HG02798 (cell line): ENCODE data around the gene CDRT15.
"Not testable (repeated sequence)": the region's sequence is repeated elsewhere in the genome, so short reads cannot be mapped to it uniquely, and the experiment has no call there.

Source experiments
- ATAC-seq: cut with Tn5 transposase; IDR thresholded peaks from one replicate; pipeline ENCODE4 v1.9.1; 2021; ENCODE audit warnings: mild to moderate bottlenecking; ENCODE audit not compliant: unreplicated experiment, poor library complexity

The CDRT15 gene

DNA sequence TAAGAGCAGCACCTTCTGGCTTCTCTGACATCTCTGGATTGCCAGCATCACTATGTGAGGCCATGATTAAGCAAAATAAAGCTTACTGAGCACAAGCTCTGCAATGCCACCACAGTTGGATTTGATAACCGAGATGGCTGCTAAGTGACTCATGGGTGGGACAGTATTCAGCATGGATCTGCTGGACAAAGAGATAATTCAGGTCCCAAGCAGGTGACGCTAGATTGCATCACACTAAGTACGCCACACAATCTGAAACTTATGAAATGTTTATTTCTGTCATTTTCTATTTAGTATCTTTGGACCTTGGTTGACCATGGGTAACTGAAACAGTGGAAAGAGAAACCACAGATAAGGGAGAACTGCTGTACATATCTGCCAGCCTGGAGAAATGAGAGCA is 27.4 kb downstream of the CDRT15 start:
- no peak for ATAC-seq

GRCh38 chr17:14207791-14208190 is 28.9 kb downstream of the CDRT15 start:
- no peak for ATAC-seq

DNA sequence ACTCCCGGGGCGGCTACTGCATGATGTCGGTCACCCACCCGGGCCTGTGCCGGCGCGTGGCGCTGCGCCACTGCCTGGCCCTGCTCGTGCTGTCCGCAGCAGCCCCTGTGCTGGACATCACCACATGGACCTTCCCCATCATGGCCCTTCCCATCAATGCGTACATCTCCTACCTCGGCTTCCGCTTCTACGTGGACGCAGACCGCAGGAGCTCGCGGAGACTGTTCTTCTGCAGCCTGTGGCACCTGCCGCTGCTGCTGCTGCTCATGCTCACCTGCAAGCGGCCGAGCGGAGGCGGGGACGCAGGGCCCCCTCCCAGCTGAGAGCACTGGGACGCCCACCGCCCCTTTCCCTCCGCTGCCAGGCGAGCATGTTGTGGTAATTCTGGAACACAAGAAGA is 29.8 kb downstream of the CDRT15 start:
- ATAC-seq: no peak

DNA sequence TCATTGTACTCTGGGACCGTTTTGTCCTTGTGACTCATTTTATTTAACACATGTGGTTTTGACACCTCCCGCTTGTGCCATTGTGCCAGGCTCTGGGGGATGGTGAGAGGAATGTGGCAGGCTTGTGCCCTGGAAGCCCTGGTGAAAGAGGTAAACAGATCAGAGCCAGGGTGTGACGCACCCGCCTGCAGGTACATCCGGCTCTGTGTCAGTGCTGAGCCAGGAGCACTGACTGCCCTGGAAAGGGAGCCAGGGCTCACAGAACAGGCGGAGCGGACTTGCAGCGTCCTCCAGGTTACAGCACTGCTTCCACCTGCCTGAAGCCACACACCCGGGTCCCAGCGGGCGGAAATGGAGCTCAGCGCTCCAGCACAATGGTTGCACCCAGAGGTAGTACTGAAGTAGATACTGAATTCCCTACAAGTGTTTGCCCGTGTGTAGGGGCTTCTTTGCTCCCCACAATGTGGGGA is 30.6 kb downstream of the CDRT15 start:
- ATAC-seq: no peak

- no peak for ATAC-seq
Measured at GRCh38 chr17:14205380-14205779, 31.3 kb downstream of the CDRT15 start.

DNA sequence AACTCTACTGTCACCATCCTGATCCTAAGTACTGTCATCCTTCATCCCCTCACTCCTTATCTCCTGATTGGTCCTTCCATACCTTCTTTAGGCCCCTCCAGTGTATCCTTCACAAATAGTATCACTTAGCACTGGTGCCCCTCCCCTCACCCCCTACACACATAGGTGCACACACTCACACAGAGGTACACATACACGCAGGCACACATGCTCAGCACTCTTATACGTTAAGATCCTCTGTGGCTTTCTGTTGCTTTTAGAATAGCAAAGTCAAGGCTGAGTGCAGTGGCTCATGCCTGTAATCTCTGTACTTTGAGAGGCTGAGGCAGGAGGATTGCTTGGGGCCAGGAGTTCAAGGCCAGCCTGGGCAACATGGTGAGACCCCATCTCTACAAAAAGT is 32.1 kb downstream of the CDRT15 start:
- no peak for ATAC-seq

GRCh38 chr17:14204084-14204483 is 32.6 kb downstream of the CDRT15 start:
- ATAC-seq: no peak

- ATAC-seq: no peak
Measured at GRCh38 chr17:14203388-14203787, 33.3 kb downstream of the CDRT15 start.

DNA sequence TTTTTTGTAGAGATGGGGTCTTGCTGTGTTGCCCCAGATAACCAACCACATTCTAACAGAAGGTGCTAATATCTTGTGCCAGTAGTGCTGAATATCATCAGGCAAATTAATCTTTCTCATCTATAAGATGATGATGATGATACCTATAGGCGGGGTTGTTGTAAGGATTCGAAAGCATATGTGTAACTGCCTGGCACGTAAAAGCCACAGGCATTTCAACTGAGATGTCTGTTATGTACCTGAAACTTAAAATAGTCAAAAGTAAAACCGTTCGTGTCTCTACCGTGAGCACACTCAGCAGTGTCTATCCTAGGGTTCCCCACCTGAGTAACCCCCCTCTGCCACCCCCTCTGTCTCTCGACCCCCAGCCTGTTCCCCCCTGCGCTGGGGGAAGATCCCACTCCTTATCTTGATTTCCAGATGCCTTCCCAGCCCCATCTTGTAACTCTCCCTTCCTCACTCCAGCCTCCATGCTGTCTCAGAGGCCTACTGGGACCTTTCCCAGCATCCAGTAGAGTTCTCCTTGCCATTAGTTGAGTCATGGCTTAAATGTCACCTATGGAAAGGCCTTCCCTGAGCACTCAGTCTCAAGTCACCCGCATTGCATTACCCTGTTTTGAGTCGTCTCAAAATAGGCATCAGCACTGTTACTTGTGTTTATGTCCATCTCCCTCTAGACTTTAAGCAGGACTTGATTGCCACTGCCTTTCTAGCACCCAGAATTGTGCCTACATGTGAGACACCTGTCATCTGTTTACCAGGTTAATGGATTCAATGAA is 34.1 kb downstream of the CDRT15 start:
- no peak for ATAC-seq

GRCh38 chr17:14201988-14202380 is 34.7 kb downstream of the CDRT15 start:
- no peak for ATAC-seq

DNA sequence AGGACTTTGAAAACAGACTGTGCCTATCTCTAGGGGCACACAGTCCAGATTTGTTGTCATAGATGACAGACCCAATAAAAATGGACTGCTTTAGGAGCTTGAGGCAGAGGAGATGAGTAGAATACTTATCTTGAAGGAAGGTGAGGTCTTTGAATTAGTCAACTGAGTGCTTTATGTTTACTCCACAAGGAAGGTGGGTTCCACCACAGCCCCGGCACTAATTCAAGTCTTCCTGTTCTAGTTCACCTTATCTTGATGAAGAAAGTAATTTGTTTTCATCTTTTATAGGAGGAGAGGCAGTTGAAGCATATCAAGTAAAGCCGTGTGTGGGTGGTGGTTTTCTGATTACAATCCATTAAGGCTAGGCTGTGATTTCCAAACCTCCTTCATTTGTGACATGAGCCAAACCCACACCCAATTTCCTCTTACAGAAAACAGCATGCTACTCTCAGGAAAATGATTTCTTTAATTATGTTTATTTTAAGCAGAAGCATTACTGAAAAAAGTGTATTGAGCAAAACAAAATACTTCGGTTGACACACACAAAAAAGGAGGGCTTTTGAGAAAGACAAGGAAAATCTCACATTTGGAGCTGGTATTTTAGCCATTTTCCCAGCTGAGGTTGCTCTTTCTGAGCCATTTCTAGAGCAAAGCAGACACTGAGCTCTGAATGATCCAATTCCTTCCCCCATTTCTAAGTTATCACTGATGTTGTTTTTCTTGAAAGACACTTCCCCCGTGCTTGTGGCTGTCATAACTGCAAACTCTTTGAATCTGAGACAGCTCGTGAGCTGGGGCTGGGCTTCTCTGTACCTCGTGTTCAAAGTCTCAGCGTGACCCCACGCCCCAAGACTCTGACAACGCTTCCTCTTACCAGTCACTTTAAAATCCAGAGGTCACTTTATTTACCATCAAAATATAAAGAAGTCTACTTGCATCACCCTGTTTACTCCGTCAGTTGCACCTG is 35.4 kb downstream of the CDRT15 start:
- no peak for ATAC-seq

- no peak for ATAC-seq
Measured at GRCh38 chr17:14200354-14200753, 36.3 kb downstream of the CDRT15 start.

DNA sequence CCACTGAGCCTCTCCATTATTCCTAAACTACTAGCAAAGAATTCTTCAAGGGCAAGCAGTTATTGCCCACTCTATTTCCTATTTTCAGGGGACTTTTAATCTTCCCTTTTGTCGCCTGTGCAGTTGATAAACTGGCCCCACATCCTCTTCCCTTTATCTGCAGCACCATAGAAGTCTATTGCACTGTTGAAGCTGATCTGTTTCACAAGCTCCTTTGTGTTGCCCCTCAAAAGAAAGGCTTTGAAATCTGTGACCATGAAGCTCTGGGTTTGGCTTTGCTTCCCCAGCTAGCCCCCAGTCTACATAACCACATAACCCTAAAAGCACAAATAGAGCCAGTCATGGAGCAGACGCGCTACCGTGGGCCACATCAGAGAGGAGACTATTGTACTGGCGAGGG is 37.1 kb downstream of the CDRT15 start:
- no peak for ATAC-seq

- ATAC-seq: no peak
Measured at GRCh38 chr17:14198575-14198974, 38.1 kb downstream of the CDRT15 start.

GRCh38 chr17:14198013-14198412 is 38.6 kb downstream of the CDRT15 start:
- ATAC-seq: no peak

- no peak for ATAC-seq
Measured at GRCh38 chr17:14197586-14197985, 39.1 kb downstream of the CDRT15 start.

DNA sequence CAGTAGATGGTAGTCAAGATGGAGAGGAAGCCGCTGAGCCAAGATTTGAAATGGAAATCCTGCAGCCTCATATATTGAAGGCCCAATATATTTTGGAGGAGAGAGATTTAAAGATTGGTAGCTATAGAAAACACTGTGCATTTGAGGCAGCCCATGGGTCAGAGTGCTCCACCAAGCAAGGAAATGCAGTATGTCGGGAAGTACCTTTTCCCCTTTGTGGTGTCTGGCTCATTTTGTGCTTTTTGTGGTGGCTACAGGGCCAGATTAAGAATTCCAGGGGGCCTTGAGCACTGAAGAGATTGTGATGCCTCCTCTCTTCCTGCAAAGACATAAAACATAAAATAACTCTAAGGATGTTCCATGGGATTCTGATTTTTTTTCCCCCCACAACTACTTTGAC is 39.6 kb downstream of the CDRT15 start:
- ATAC-seq: no peak

DNA sequence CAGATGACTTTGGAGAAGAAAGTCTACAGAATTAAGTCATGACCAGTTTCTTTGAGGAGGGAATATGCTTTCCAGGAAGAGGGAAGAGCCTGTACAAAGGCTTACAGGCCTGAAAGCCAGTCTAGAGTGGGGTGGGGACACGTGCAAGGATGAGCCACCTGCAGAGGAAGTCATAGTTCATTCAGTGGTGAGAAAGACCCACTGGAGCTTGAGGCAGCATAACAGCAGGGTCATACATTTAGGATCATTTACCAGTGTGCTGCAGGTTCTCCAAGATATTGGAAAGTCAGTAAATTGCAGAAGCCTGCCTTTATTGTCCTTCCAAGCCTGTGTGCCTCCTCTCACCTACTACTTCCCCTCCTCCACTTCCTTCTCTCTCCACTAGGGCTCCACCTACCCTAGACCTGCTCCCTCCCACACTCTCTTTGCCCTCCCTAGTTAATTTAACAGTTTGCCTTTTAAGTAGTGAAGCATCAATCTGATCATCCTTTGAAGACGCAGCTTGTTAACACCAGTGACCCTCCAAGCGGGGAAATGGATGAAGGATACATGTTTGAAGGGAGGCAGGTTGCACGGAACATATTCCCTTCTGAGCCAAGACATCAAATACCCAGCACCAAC is 40.2 kb downstream of the CDRT15 start:
- no peak for ATAC-seq

- ATAC-seq: peak; percentile 45
Measured at GRCh38 chr17:14192636-14193344, 43.9 kb downstream of the CDRT15 start.

- ATAC-seq: not testable (repeated sequence)
Measured at GRCh38 chr17:14192039-14192438, 44.6 kb downstream of the CDRT15 start.
